Measurements from ENCODE around the gene RYR2.

RYR2 gene

DNA sequence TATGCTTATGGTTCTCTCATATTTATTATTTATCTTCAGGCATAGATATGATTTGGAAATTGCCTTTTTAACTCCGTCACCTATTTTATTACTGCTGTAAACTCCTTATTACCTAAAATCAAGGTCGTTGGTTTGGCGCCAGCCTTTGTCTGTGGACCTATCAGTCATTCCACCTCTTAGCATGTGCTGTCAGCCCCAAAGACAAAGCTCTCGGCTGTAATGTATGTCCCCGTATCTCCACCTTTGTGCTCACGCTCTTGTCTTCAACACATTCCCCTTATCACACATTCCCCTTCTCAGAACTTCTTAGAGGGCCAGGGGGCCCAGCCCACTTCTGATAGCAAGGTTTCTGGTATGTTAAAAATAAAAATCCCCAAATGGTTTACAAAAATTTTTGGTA, 342.2 kb downstream of the RYR2 start:
- DNase-seq, result no peak

DNA sequence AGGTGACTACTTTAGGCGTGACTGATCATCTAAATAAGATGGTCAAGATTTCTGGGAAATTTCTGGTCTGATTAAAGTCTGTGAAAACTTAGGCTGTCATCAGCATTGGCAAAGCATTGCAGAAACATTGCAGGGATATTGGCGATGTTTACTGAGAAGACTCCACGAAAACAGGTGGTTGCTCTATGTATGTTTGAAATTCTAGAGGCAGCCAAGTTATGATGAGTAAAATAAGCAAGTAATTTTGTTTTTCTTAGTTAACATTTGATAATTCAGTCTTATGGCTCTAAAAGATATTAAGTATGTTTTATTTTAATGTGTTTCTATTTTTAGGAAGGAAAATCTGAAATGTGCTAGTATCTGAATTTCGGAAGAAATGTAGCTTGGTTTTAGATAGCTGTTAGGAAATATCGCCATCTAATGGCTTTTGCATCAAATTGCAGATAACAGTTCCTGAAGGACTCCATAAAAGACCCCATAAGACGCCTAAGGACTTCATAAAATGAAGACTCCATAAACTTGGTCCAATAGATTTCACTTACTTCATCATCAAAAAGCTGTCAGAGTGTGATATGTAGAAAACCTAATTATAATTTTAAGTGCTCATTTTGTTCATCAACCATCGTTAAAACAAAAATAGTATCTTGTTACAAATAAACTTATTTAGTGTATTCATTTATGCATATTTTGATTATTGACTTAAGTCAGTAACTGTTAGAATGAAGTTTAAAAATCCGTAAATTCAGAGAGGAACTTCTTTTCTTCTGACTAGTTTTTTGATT, 344.6 kb downstream of the RYR2 start:
- DNase-seq, result no peak

DNA sequence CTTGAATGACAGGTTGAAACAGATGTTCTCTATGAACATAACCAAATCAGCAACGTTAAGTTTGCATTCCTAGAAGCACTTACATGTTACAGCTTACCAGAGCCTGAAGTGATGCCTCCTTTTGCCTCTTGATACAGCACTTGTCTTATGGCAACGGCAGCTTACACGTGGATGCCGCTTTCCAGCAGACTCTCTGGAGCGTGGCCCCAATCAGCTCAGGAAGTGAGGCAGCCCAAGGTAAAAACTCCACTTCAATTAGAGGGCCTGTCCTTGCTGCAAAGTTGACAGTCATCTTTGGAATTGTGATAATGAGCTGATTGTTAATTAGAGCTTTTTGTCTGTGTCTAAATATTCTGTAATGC, 345.1 kb downstream of the RYR2 start:
- no peak for DNase-seq

DNA sequence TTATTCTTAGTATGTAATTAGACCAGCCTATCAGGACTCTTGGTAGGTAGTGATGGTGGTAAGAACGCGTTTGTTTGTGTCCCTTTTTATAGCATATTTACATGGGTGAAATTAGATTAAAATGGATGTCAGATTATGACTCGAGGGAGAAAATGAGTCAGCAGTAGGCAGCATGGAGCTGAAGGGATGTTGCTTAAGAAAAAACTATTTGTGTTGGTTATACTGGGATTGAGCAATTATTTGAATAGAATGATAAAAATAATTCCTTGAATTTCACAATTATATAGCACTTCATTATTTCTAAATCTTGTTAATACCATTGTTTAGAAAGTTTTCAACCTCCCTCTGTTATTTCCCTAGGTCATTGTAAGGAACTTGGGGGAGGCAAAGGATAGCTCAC, 348.8 kb downstream of the RYR2 start:
- DNase-seq, result no peak

DNA sequence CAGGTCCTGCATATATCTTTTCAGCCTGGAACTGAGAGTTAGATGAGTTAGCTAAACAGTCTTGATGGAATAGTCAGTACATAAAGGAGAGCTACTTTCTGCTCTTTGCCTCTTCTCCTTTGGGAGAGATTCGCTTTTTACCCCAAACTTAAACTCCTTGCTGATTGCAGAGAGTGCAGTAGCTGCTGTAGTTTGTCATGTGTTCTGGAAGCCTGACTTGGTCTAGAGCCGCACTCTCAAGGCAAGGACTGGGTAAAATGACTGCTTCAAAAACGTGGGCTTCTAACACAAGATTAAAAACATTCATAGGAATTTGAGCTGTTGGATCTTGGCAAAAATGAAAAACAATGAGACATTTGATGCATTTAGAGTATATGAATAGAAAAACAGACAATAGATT, 351.6 kb downstream of the RYR2 start:
- DNase-seq, result no peak

DNA sequence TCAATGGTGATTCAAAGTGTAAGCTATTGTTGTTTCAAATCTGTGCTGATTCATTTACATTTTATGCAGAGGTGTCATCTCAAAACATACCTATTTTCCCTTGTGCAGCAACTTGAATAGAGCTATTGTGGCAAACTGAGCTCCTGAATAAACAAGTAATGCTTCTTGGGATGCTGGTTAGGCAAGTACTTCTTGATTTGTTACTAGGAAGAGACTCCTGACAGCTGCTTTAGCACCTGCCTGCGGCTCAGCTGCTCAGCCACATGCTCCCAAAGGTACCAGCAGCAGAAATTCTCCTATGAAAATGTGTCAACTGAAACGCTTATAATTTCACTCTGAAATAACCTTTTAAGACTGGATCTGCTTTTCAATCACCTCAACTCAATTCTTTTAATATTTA, 352.3 kb downstream of the RYR2 start:
- no peak for DNase-seq

DNA sequence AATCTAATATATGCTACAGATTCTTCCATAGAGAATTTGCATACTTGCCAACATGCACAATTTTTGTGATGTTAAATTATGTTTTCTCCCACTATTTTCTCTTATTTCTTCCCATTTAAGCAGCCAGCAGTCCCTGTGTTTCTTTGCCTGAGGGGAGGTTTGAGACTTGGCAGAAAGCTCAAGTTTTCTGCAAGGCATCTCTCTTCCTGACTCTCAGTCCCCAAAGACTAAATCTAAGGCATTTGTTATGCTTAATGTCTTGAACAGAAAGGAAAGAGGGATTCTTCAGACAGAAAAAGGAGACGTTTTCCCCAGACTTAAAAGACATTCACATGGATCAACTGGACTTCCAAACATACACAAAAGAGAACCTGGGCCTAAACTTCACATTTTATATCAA, 354.4 kb downstream of the RYR2 start:
- DNase-seq, result no peak

DNA sequence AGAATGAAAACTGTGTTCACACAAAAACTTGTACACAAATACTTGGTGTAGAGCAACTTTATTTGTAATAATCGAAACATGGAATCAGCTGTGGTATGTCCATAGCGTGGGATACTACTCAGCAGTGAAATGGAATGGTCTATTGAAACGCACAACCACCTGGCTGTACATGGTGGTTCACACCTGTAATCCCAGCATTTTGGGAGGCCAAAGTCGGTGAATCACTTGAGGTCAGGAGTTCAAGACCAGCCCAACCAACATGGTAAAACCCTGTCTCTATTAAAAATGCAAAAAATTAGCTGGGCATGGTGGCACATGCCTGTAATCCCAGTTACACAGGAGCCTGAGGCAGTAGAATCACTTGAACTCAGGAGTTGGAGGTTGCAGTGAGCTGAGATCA, 356.8 kb downstream of the RYR2 start:
- no peak for DNase-seq

DNA sequence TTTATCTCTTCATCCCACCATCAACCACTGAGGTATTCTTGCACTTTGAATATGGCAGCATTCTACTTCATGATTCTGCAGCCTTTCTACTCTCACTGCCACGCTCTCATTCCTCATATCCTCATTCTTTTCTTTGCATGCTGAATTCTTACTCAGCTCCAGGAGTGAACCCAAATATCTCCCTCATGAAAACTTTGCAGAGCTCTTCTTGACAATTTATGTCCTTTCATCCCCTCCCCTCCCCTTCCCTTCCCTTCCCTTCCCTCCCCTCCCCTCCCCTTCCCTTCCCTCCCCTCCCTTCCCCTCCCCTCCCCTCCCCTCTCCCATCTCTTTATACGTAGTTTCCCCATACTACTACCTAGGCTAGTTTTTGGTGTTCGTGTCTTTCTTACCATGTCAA, 363.9 kb downstream of the RYR2 start:
- no peak for DNase-seq

DNA sequence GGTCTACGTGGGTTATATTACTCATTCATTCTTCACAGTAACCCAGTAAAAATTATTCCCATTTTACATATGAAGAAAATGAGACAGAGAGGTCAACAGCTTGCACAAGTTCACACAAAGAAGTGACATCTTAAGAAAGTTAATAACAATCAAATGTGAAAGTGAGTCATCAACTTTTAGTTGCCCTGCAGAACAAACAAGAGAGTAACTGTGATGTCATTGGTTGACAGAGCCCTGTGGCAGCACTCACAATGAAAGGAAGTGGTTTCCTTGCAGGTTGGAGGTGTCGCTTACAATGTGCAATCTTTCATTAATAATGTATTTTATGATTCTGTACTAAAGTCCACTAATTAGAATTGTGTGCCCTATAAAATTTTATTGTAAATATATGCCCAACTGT, 369.6 kb downstream of the RYR2 start:
- DNase-seq, result no peak

DNA sequence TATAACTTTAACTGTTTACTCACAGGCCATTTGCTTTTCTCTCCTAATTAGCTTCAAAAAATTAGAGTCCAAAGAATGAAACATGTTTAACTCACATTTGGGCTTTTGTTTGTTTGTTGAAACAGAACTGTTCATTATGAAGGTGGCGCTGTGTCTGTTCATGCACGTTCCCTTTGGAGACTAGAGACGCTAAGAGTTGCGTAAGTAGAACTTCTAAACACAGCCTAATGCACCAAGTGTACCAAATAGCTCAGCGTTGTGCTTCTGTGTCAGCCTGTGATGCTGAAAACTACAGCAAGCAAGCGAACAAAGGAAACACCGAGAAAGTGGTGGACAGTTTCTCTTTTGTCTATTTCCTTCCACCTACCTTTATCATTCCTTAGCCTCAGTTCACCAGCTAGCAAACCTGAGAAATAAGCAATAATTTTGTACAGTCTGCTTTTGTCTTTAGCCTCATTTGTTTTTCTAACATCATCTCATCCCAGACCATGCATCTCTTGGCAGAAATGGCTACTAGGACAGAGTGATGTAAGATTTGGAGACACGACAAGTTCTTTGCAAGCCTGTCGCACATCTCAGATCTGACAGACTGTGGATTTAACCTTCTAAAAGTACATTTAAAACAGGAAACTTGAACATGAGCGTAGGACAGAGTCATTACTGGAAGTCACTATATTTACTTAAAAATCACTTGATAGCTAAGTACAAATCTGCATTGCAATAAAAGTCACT, 375.1 kb downstream of the RYR2 start:
- no peak for DNase-seq

DNA sequence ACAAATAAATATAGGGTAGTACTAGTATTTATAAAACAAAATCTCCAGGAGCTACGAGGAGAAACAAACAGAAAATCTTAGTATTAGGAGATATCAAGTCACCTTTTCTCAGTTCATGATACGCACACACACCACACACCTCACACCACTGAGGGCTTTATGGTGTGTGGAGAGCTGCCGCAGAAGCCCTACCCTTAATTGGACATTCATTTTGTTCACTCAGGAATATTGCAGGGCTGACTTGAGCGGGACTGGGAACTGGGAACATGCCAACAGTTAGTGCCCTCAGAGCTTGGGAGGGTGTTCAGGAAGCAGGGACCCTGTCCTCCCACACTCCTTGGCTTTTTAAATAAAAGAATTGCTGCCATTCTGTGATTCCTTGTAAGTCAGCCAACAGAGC, 386.8 kb downstream of the RYR2 start:
- DNase-seq, result no peak

DNA sequence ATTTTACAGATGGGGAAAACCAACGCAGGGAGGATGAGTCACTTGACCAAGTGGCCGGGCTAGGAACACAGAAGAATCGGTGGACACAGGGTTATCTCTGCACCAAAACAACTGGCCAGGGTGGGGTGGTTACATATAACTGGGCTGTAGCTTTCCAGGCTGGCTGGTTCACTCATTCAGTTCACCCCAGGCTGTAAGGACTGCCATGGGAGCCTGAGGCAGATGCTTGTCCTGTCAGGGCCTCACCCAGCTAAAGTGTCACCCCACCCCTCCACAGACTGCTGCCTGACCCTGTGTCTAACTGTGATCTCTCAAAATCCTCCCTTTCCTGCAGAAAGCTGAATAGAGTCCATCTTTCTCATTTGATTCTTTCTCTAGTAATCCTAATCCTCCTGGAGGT, 387.3 kb downstream of the RYR2 start:
- DNase-seq, result no peak

DNA sequence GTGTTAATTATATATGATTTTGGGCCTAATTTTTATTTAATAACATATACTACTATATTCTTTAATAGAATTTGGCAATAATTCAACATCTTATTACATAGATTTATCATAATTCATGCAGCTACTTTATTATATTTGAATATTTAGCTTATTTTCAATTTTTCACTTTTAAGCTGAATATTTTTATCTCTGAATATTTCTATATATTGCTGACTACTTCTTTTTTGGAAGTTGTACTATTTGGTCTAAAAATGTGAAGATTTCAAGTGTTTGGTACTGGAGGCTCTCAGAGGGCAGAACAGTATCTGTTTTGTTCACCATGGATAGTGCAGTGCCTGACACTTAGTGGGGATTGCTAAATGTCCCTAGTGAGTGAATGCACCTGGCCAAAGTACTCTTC, 389.5 kb downstream of the RYR2 start:
- DNase-seq, result no peak

DNA sequence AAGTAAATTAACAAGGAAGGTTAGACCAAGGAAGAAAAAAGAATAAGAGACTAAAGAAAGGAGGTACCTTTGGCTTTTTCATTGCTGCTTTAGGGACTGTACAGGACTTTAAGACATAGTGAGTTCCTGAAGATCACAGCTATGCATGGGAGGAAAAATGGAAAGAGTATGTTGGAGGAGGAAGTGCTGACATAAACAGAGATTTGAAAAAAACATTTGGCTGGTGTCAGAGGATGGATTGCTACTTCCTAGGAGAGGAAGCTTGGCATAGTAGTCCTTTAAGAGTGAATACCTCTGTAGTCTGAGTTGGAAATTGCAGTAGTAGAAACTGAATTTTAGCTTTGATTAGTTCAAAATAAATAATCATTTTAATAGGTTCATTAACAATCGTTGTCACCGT, 398.4 kb downstream of the RYR2 start:
- DNase-seq, result no peak

DNA sequence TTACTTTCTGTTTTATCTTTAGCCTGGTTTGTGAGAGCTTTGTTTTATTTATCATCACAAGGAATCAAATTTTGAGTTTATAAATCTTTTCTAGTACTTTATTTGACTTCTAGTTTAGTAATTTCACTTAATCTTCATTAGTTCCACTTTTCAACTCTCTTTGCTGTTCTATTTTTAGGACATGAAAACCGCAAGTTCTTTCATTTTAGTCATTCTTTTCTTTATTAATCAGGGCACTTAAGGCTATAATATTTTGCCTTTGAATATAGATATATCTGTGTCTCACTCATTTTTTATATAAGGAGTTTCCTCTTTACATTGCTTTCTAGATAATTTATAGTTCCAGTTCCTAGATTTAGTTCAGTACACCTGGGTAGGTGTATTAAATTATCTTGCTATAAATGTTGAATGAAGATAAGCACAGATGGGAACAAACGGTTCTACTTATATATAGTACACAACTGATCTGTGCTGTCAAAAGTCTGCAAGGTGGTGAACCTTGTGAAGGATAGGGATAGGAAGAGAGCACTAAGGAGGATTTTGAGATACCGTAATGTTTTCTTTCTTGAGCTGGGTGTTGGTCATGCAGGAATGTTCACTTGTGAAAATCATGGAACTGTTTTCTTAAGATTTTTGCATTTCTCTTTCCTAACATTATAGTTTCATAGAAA, 402.3 kb downstream of the RYR2 start:
- DNase-seq, result no peak

DNA sequence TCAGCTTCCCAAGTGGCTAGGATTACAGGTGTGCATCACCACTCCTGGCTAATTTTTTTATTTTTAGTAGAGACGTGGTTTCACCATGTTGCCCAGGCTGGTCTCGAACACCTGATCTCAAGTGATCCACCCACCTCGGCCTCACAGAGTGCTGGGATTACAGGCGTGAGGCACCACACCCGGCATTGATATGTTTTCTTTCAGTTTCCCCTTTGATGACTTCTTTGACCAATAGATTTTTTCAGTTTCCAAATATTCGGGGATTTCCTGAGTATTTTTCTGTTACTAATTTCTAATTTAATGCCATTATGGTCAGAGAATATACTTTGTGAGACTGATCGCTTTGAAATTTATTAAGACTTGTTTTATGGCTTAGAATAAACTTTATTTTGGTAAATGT, 406.1 kb downstream of the RYR2 start:
- DNase-seq, result no peak

DNA sequence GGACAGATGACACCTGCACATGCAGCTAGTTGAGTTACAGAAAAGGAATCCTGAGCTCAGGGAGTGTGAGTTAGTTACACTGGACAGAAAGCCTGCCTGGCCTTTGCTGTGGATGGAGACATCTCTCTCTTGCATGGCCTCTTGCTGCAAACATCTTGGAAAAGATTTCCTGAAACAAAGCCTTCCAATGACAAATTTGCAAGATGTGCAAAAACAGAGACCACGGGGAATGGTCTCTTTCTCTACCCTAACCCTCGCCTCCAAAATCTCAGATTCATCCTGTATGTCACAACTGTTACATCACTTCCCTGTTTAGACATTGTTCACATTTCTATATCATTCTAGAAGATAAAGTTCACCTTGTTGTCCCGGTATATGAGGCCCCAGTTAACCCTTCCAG, 415.6 kb downstream of the RYR2 start:
- DNase-seq, result no peak

DNA sequence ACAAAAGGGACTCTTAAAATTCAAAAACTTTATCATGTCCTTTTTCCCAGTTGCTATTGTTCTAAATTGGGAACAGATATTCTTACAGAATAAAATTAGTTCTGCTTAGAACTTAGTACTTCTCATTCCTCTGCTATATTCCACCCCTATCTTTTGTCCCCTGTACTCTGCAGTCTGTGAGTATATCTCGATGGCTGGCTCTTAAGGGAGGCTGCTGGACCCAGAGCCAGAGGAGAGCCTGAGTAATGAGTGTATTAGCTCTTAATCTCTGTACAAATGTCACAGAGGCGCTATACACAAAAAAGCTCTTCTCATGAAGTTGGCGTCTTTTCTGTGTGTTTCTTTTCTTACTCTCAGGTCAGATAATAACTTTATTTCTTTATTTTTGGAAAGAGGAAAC, 425.3 kb downstream of the RYR2 start:
- DNase-seq, result no peak

DNA sequence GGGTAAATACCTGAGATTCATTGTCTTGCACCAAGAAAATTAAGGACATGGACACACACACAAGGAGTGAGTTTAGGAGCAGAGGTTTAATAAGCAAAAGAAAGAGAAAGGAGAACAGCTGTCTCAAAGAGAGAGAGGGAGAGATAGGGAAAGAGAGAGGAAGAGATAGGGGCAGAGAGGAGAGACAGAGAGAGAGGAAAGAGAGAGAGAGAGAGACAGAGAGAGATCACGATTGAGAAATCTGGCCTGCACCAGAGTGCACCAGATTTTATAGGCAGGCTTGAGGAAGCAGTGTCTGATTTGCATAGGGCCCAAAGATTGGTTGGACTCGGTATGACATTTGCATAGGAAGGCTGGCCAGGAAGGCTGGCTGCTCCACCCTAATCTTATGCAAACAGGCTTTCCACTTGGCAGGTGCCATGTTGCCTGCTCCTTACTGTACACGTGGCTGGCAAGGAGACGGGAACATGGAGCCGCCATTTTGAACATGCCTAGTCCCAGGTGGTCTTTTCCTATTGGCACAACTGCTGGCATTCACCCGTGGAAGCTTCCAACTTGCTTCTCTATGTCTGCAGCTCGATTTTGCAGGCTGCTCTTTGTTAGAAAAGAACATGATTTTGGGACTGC, 428.8 kb downstream of the RYR2 start:
- no peak for DNase-seq

DNA sequence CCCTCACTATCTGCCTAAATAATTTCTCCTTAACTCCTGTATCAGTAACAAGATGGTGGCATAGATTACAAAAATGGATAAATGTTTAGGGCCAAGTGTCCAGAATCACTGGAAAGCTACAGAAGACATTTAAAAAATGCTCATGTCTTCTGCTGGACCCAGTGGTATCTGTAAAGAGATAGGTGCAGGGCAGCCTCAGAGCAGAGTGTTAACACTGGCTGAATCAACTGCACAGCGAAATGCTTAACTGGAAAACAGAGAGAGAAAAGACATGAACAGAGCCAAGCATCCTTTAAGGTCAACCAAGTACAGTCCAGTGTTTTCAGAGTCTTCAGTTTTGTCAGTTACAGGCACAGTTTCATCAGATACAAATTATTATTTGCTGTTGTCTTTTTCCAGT, 429.4 kb downstream of the RYR2 start:
- DNase-seq, result no peak

DNA sequence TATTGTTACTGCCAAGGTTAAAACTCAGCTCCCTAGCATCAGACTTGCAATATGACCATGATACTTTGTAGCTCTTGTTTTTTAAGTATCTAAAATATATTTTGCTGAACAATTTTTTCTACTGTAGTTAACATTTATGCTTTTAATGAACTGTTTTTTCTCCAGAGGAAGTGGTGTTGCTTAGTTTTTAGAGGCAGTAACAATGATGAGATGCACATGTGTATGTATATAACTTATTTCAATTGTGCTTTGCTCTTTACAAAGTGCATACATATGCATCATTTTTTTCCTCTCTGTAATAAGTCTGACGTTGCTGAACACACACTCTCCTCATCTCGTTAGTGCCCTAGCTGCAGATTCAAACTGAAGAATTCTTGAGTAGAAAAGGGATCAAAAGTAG, 430.0 kb downstream of the RYR2 start:
- no peak for DNase-seq

DNA sequence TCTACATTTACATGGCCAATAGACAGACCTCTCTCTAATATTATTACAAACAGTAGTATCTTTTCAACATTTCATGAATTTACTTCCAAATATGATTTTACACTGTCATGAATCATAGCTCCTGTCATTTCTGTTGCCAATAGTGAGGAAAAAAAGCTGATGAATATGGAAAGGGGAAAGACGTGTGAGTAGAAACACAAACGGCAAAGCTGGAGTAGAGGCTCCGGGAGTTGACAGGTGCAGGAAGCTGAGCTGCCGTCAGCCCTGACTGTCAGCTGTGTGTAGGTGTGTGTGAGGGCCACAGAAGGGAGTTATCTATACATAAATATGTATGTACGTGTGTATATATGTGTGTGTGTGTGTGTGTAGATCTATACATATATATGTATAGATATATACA, 431.9 kb downstream of the RYR2 start:
- DNase-seq, result no peak

DNA sequence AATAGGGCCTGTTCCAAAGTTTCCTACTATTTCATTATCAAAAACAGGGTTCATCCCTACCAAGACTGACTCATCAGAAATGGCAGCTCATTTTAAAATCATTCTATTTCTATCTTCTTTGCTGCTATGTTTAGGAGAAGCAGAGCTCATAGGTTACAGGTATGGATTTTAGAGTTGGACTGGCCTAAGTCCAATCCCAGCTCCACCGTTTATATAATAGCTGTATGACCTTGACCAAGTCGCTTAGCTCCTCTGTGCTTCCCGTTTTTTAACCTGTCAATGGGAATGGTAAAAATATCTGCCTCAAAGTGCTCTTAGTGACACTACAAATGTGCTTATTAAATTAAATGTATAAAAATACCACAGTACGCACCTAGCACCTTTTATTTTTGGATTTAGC, 436.1 kb downstream of the RYR2 start:
- no peak for DNase-seq
